DND-41 (cell line): ENCODE results near the gene AP1M2.

ENCODE experiments used
- EZH2 ChIP-seq: IDR thresholded peaks from 3 replicates; pipeline ENCODE4 v1.6.1; 2012; ENCODE audit warnings: borderline replicate concordance, low read depth, mild to moderate bottlenecking, moderate library complexity, low read length, inconsistent platforms; ENCODE audit not compliant: severe bottlenecking
- TF ChIP-seq, protein P1 (sequence below): IDR thresholded peaks from 2 replicates; pipeline ENCODE4 v1.5.1; 2012; ENCODE audit warnings: borderline replicate concordance, low read length, moderate library complexity, mild to moderate bottlenecking; ENCODE audit not compliant: poor library complexity, severe bottlenecking; ENCODE audit errors: extremely low read depth

DNA sequence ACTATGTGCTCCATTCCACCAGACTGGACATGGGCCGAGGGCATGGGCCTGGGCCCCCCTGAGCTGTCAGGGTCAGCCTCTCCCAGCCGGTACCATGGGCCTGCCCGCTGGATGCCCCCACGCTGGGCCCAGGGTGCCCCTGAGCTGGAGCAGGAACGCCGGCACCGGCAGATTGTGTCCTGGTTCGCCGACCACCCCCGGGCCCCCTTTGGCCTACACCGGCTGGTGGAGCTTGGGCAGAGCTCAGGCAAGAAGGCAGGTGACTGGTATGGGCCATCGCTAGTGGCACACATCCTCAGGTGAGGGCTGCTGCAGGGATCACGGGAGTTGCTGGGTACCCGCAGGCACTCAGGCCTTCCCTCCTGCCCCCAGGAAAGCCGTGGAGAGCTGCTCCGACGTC is 40.3 kb downstream of the AP1M2 start:
- TF ChIP-seq, protein P1, sequence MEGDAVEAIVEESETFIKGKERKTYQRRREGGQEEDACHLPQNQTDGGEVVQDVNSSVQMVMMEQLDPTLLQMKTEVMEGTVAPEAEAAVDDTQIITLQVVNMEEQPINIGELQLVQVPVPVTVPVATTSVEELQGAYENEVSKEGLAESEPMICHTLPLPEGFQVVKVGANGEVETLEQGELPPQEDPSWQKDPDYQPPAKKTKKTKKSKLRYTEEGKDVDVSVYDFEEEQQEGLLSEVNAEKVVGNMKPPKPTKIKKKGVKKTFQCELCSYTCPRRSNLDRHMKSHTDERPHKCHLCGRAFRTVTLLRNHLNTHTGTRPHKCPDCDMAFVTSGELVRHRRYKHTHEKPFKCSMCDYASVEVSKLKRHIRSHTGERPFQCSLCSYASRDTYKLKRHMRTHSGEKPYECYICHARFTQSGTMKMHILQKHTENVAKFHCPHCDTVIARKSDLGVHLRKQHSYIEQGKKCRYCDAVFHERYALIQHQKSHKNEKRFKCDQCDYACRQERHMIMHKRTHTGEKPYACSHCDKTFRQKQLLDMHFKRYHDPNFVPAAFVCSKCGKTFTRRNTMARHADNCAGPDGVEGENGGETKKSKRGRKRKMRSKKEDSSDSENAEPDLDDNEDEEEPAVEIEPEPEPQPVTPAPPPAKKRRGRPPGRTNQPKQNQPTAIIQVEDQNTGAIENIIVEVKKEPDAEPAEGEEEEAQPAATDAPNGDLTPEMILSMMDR, result no peak
- no peak for TF ChIP-seq EZH2
